ENCODE measurements around the gene CFAP77. TPM values are rescaled to one million over a fixed set of nuclear protein-coding genes. Genes with fewer than 3 reads are reported as not detected.

Gene CFAP77
- polyA plus RNA-seq, 1 experiment: not detected

DNA sequence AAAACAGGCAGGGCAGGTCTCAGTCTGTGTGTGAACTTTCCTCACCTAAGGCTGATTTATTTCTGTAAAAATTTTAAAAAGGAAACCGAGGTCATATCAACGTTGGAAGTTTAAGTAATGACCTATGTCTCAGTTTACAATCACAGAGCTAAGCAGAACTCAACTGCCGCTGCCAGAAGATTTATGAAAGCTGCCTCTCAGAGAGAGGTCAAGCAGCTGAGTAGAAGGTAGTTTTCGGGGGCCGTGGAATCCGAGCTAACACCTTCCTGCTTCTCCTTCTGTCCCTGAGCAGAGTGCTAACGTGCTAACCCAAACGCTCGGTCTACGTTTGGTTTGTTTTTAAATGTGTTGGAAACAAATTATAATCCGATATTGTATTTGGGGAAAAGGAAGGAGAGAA is 14.5 kb upstream of the CFAP77 start:
- Histone ChIP-seq H3K27me3 (ENCODE audit: control insufficient read depth, insufficient read depth, low read length) (no peaks in the 10 kb centered on the region), H3K36me3 (ENCODE audit: control insufficient read depth, insufficient read depth, low read length) (peaks cover 26% of the 10 kb centered on the region), H3K4me3 (ENCODE audit: low read depth, low read length) (no peak overlapping the region)
- ChIA-PET POLR2A (no interaction called here), CTCF (no interaction called here)
- TF ChIP-seq, protein P1, sequence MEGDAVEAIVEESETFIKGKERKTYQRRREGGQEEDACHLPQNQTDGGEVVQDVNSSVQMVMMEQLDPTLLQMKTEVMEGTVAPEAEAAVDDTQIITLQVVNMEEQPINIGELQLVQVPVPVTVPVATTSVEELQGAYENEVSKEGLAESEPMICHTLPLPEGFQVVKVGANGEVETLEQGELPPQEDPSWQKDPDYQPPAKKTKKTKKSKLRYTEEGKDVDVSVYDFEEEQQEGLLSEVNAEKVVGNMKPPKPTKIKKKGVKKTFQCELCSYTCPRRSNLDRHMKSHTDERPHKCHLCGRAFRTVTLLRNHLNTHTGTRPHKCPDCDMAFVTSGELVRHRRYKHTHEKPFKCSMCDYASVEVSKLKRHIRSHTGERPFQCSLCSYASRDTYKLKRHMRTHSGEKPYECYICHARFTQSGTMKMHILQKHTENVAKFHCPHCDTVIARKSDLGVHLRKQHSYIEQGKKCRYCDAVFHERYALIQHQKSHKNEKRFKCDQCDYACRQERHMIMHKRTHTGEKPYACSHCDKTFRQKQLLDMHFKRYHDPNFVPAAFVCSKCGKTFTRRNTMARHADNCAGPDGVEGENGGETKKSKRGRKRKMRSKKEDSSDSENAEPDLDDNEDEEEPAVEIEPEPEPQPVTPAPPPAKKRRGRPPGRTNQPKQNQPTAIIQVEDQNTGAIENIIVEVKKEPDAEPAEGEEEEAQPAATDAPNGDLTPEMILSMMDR (IDR thresholded peaks at IDR 0.05; ENCODE audit: insufficient read depth, low read depth, low read length): no peak
- DNase-seq (ENCODE audit: low read depth): no peak

DNA sequence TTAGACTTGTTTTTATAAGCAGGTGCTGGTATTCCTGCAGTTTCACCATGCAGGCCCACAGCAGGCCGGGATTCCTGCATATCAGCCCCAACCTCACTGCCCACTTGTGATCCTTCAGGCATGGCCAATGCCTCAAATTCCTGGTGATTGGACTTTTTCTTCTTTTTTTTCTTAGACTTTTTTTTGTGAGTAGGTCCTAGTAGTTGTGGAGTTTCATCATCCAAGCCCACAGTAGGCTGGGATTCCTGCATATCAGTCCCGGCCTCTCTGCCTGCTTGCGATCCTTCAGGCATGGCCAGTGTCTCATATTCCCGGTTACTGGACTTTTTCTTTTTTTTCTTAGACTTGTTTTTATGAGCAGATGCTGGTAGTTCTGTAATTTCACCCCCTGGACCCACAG is 8.2 kb upstream of the CFAP77 start:
- Histone ChIP-seq H3K27me3 (ENCODE audit: control insufficient read depth, insufficient read depth, low read length) (no peaks in the 10 kb centered on the region), H3K36me3 (ENCODE audit: control insufficient read depth, insufficient read depth, low read length) (peaks cover 8% of the 10 kb centered on the region), H3K4me3 (ENCODE audit: low read depth, low read length) (no peak overlapping the region)
- TF ChIP-seq, protein P1 (IDR thresholded peaks at IDR 0.05; ENCODE audit: insufficient read depth, low read depth, low read length): no peak
- ChIA-PET POLR2A (no interaction called here), CTCF (no interaction called here)
- no peak for DNase-seq (ENCODE audit: low read depth)

DNA sequence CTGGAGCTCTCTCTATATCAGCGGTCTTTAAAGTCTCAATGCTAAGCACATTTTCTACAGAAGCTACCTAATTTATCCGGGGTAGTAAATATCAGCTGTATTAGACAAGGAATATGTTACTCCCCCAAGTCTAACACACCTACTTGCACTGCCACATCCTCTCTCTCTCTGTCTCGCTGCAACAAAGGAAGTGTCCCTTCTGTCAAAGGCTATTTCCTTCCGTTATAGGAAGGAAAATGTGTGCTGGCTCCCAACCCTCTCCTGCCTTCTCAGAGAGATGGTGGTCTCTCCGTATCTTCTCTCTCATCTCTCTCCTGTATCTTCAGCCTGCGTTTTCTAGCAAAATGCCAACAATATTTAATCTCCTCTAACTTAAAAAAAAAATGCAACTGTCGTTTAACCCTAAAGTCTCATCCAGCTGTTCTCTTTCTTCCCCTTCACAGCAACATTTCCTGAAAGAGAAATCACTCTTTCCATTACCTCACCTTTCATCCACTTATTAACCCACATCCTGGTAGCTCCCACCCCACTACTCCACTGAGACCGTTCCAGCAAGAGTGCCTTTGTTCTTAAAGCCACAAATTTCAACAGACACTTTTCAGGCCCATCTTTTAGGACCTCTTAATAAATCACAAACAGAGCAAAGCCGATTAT is 5.7 kb upstream of the CFAP77 start:
- Histone ChIP-seq H3K36me3 (ENCODE audit: control insufficient read depth, insufficient read depth, low read length) (peaks cover 6% of the 10 kb centered on the region), H3K4me3 (ENCODE audit: low read depth, low read length) (no peak overlapping the region), H3K27me3 (ENCODE audit: control insufficient read depth, insufficient read depth, low read length) (no peaks in the 10 kb centered on the region)
- no peak for DNase-seq (ENCODE audit: low read depth)
- CTCF ChIA-PET: no interaction called here
- TF ChIP-seq, protein P1 (IDR thresholded peaks at IDR 0.05; ENCODE audit: insufficient read depth, low read depth, low read length): no peak
- POLR2A ChIA-PET: interaction anchor here (0.8 kb wide), 1 partner anchor 710 kb away, joined by 7 read pairs; no protein-coding TSS in a partner anchor

DNA sequence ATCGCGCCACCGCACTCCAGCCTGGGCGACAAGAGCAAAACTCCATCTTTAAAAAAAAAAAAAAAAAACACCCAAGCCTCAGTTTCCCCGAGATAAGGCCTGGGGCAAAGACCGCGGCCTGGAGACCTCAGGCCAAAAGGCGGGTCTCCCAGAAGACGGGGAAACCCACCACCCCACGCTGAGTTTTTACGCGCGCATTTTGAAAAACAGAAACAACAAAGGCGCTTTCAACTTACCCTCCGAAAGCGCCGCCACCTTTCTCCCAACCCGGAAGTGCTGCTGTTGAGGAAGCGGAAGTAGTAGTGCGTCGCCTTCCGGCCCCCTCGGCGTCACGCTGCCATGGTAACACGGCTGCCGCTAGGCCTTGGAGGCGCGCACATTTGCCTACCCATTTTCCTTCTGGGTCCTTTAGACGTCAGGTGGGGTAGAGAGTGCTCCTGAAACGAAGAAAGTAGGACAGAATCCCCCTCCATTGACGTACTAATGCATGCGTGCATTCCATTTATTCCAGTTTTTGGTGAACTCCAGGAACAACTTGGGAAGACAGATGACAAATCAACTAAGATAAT is 3.4 kb upstream of the CFAP77 start, which contains the start of gene TTF1:
TTF1 (minus strand) TSS at position 287 of the 569 bp plus-strand sequence. CDS start 4,019 bp downstream, outside the sequence.
- H3K4me3 ChIP-seq (ENCODE audit: low read depth, low read length): peak within 1 kb of the TSS; percentile 66
- ChIA-PET POLR2A (no interaction called here), CTCF (no interaction called here)
- TF ChIP-seq, protein P1 (IDR thresholded peaks at IDR 0.05; ENCODE audit: insufficient read depth, low read depth, low read length): no peak
- peaks cover 1% of the 10 kb centered on the region; the same call in 1 of the 2 replicates for H3K36me3 ChIP-seq (ENCODE audit: control insufficient read depth, insufficient read depth, low read length)
- peaks cover 8% of the 10 kb centered on the region for H3K27me3 ChIP-seq (ENCODE audit: control insufficient read depth, insufficient read depth, low read length)
- DNase-seq (ENCODE audit: low read depth): peak; percentile 35

DNA sequence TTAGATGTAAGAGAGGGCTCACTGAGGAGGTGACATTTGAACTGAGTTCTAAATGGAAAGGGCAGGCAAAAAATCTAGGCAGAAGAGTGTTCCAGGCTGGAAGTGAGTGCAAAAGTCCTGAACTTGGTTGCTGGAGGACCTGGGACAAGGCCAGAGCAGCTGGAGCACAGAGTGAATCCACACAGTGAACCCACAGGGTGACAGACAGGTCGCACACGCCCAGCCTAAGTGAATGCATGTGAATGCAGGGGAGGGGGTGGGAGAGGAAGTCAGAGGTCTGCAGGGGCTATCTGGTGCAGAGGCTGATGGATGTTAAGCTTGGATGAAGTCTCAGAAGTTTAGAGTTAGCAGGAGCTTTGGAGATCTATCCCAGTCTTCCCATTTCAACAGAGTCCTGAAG is 2.8 kb upstream of the CFAP77 start:
- TF ChIP-seq, protein P1 (IDR thresholded peaks at IDR 0.05; ENCODE audit: insufficient read depth, low read depth, low read length): no peak
- POLR2A ChIA-PET: no interaction called here
- Histone ChIP-seq H3K36me3 (ENCODE audit: control insufficient read depth, insufficient read depth, low read length) (peaks cover 1% of the 10 kb centered on the region; the same call in 1 of the 2 replicates), H3K4me3 (ENCODE audit: low read depth, low read length) (no peak overlapping the region), H3K27me3 (ENCODE audit: control insufficient read depth, insufficient read depth, low read length) (peaks cover 10% of the 10 kb centered on the region)
- CTCF ChIA-PET: interaction anchor here (0.5 kb wide), 1 partner anchor 249 kb away, joined by 3 read pairs; no protein-coding TSS in a partner anchor
- no peak for DNase-seq (ENCODE audit: low read depth)

Data from BJ (cell line).